Keratinocyte (primary cell): ENCODE results near the gene LDLRAD2. TPM values are rescaled to one million over a fixed set of nuclear protein-coding genes. Genes with fewer than 3 reads are reported as not detected.

Source experiments
- DNase-seq: peaks from one replicate; pipeline ENCODE4 v3.0.0-alpha.2; 2011; ENCODE audit warnings: low read depth, missing footprints, low spot score
- FAIRE-seq: peaks from 2 replicates; lab custom pipeline; 2011; peaks lifted over from hg19 to GRCh38; lab: Jason Lieb, UNC
- H2AFZ ChIP-seq: 2 replicates; pipeline ENCODE4 v1.6.0; 2012; ENCODE audit warnings: low read length, control low read depth, inconsistent platforms; ENCODE audit not compliant: control insufficient read depth
- H3K27ac ChIP-seq: 2 replicates; pipeline ENCODE4 v1.5.1; 2011; ENCODE audit warnings: low read length; ENCODE audit not compliant: control insufficient read depth, insufficient read depth
- H3K27me3 ChIP-seq: 3 replicates; pipeline ENCODE4 v1.6.0; 2011; ENCODE audit warnings: low read length; ENCODE audit not compliant: control insufficient read depth, insufficient read depth; ENCODE audit errors: extremely low read depth
- H3K36me3 ChIP-seq, 2 experiments: 2 replicates in 1 of 2; 3 replicates in 1 of 2; pipeline ENCODE4 v1.5.1; 2011; ENCODE audit warnings: low read length in 2 of 2, mild to moderate bottlenecking in 1 of 2; ENCODE audit not compliant: control insufficient read depth in 2 of 2, insufficient read depth in 2 of 2; ENCODE audit errors: extremely low read depth in 1 of 2
- H3K4me1 ChIP-seq: 3 replicates; pipeline ENCODE4 v1.5.1; 2011; ENCODE audit warnings: low read length; ENCODE audit not compliant: control insufficient read depth, insufficient read depth; ENCODE audit errors: extremely low read depth
- H3K4me2 ChIP-seq: 3 replicates; pipeline ENCODE4 v1.6.0; 2011; ENCODE audit warnings: low read depth, low read length; ENCODE audit not compliant: control insufficient read depth, insufficient read depth; ENCODE audit errors: extremely low read depth
- H3K4me3 ChIP-seq, 3 experiments: fragments of 200-600 bp in 1 of 3; sonication (generic) in 1 of 3; 2 replicates in 2 of 3; 3 replicates in 1 of 3; pipeline ENCODE4 v1.5.1; 2011 to 2016; ENCODE audit warnings: low read length in 3 of 3, mild to moderate bottlenecking in 3 of 3, control low read depth in 2 of 3, inconsistent platforms in 1 of 3, low read depth in 1 of 3, mixed read lengths in 1 of 3, mixed run types in 1 of 3, moderate library complexity in 1 of 3; ENCODE audit not compliant: control insufficient read depth in 2 of 3, insufficient read depth in 2 of 3; ENCODE audit errors: extremely low read depth in 1 of 3
- H3K79me2 ChIP-seq: 2 replicates; pipeline ENCODE4 v1.6.0; 2012; ENCODE audit warnings: low read length; ENCODE audit not compliant: control insufficient read depth, insufficient read depth
- H3K9ac ChIP-seq: 3 replicates; pipeline ENCODE4 v1.6.0; 2011; ENCODE audit warnings: low read length; ENCODE audit not compliant: control insufficient read depth, insufficient read depth; ENCODE audit errors: extremely low read depth
- H3K9me1 ChIP-seq: 3 replicates; pipeline ENCODE4 v1.6.0; 2011; ENCODE audit warnings: low read length; ENCODE audit not compliant: control insufficient read depth, insufficient read depth; ENCODE audit errors: extremely low read depth
- H3K9me3 ChIP-seq: 2 replicates; pipeline ENCODE4 v1.5.1; 2012; ENCODE audit warnings: low read depth, low read length; ENCODE audit not compliant: control insufficient read depth
- H4K20me1 ChIP-seq: 3 replicates; pipeline ENCODE4 v1.6.0; 2011; ENCODE audit warnings: low read length; ENCODE audit not compliant: control insufficient read depth, insufficient read depth; ENCODE audit errors: extremely low read depth
- CTCF ChIP-seq, 3 experiments: IDR thresholded peaks in 1 of 3; conservative IDR thresholded peaks in 1 of 3; optimal IDR thresholded peaks in 1 of 3; 2 replicates in 2 of 3; 3 replicates in 1 of 3; pipeline versions ENCODE3 to v1.5.1; 2011; ENCODE audit warnings: low read length in 3 of 3, mild to moderate bottlenecking in 3 of 3, moderate library complexity in 2 of 3, control low read depth in 1 of 3, inconsistent platforms in 1 of 3; ENCODE audit not compliant: insufficient read depth in 2 of 3; ENCODE audit errors: extremely low read depth in 1 of 3
- EZH2 ChIP-seq: IDR thresholded peaks from one replicate; pipeline ENCODE4 v1.6.1; 2012; ENCODE audit warnings: inconsistent platforms, mild to moderate bottlenecking, low read length, moderate library complexity
- dilution Hi-C: fragments of 300-500 bp; cut with MboI; formaldehyde crosslinking; loops from one replicate; pipeline ENCODE4 v1.7.0; 2020; ENCODE audit warnings: low sequenced_read_pairs; ENCODE audit not compliant: extremely low pct_ligation_motif_present
- polyA plus RNA-seq, 5 experiments: library from polyadenylated mRNA; depleted of rRNA in 3 of 5; stranded (reverse) in 3 of 5; stranded (forward) in 1 of 5; unstranded in 1 of 5; fragments of >200 nt; gene quantifications; 1 replicate in 1 of 5; 2 replicates in 3 of 5; 3 replicates in 1 of 5; pipeline versions ENCODE4 v1.2.1 to v1.2.3, GENCODE V29; 2011 to 2012; ENCODE audit warnings: missing spikeins in 2 of 5, low read depth in 1 of 5, low replicate concordance in 1 of 5

The LDLRAD2 gene
- polyA plus RNA-seq, 1 donor (not counting 4 experiments of a cell fraction or from before 2014, with no cell fraction given) = 0.07 TPM

- Histone ChIP-seq H3K9me3 (no peaks in the 10 kb centered on the region), H3K27me3 (peaks cover 5% of the 10 kb centered on the region), H3K9me1 (no peaks in the 10 kb centered on the region), H4K20me1 (no peaks in the 10 kb centered on the region), H3K9ac (no peak overlapping the region), H2AFZ (no peak overlapping the region), H3K36me3 (no peaks in the 10 kb centered on the region), H3K4me1 (no peaks in the 10 kb centered on the region), H3K79me2 (no peaks in the 10 kb centered on the region), H3K27ac (no peak overlapping the region), H3K4me3 (no peak overlapping the region), H3K4me2 (no peak overlapping the region)
- FAIRE-seq = no peak
- DNase-seq = no peak
- dilution Hi-C loops = no loop called here
- TF ChIP-seq CTCF (optimal IDR thresholded peaks at IDR 0.05 in 1 of 3, IDR thresholded peaks at IDR 0.05 in 1 of 3, conservative IDR thresholded peaks at IDR 0.05 in 1 of 3; ENCODE audit: extremely low read depth in 1 of 3, insufficient read depth in 2 of 3, low read length in 3 of 3) (no peak), EZH2 (no peak)
Measured at GRCh38 chr1:21813542-21813941, 1.5 kb downstream of the LDLRAD2 start.

GRCh38 chr1:21814241-21814918 lies 2.3 kb downstream of the LDLRAD2 start:
- Histone ChIP-seq H3K27ac (no peak overlapping the region), H2AFZ (peak overlapping the region; percentile 51), H3K36me3 (no peaks in the 10 kb centered on the region), H3K4me2 (peak overlapping the region; percentile 69), H4K20me1 (no peaks in the 10 kb centered on the region), H3K9ac (no peak overlapping the region), H3K27me3 (peaks cover 5% of the 10 kb centered on the region), H3K79me2 (no peaks in the 10 kb centered on the region), H3K9me1 (no peaks in the 10 kb centered on the region), H3K4me3 (peak overlapping the region; percentile 5 to 38 (median 25)), H3K9me3 (no peaks in the 10 kb centered on the region), H3K4me1 (no peaks in the 10 kb centered on the region)
- FAIRE-seq (no peak), DNase-seq (no peak)
- TF ChIP-seq CTCF (optimal IDR thresholded peaks at IDR 0.05 in 1 of 3, IDR thresholded peaks at IDR 0.05 in 1 of 3, conservative IDR thresholded peaks at IDR 0.05 in 1 of 3; ENCODE audit: extremely low read depth in 1 of 3, insufficient read depth in 2 of 3, low read length in 3 of 3) = peak in 2 of 3 experiments; percentile 21 to 52
- TF ChIP-seq EZH2 = no peak
- dilution Hi-C loops = no loop called here
